Measurements from ENCODE around the gene SLC25A3. TPM values are rescaled to one million over a fixed set of nuclear protein-coding genes. Genes with fewer than 3 reads are reported as not detected.

Gene SLC25A3
- total and polyA plus RNA-seq, 9 of the 15 experiments (the other 6 are each of a cell fraction or from before 2014, with no cell fraction given) = 264 to 766 (median 495) TPM

DNA sequence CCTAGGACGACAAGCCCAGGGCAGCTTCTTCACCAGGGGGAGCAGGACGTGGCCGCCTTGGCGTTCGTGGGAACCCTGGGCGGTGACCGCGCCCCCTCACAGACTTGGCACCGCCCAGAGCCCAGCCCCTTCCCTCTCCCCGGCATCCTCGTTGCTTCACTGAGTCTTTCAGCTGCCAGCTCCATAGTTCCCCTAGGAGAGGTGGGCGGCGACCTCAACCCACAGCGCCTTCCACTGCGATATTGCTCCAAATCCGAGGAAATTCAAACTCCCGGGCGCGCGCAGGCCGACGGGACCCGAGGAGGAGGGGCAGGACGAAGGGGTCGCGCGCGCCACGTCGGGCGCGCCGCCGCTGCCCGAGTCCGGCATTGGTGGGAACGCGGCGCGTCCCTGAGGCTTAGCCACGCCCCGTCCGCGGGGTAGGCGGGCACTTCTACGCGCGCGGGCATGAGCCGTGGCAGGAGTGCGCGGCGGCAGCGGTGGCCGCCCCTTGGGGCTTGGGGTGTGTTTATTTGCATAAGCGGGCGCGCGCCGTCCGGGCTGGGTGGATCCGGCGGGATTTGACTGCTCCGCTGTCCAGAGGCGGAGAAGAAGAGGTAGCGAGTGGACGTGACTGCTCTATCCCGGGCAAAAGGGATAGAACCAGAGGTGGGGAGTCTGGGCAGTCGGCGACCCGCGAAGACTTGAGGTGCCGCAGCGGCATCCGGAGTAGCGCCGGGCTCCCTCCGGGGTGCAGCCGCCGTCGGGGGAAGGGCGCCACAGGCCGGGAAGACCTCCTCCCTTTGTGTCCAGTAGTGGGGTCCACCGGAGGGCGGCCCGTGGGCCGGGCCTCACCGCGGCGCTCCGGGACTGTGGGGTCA lies 51.5 kb downstream of the SLC25A3 start, which contains the start of the genes APAF1 and IKBIP (continued):
- TF ChIP-seq, protein P1, sequence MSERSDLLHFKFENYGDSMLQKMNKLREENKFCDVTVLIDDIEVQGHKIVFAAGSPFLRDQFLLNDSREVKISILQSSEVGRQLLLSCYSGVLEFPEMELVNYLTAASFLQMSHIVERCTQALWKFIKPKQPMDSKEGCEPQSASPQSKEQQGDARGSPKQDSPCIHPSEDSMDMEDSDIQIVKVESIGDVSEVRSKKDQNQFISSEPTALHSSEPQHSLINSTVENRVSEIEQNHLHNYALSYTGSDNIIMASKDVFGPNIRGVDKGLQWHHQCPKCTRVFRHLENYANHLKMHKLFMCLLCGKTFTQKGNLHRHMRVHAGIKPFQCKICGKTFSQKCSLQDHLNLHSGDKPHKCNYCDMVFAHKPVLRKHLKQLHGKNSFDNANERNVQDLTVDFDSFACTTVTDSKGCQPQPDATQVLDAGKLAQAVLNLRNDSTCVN (CRISPR knock-in tag; IDR thresholded peaks at IDR 0.05) = no peak
- TF ChIP-seq IRF9 (tag; IDR thresholded peaks at IDR 0.05) = no peak
- peak; percentile 48; the same call in 1 of the 2 replicates for TF ChIP-seq KDM2B (CRISPR knock-in tag; IDR thresholded peaks at IDR 0.05)
- no peak for TF ChIP-seq MLX (CRISPR knock-in tag; conservative IDR thresholded peaks at IDR 0.05)
- TF ChIP-seq HNRNPH1 (optimal IDR thresholded peaks at IDR 0.05; ENCODE audit: low read depth, low read length) = no peak
- no peak for TF ChIP-seq PKNOX1 (IDR thresholded peaks at IDR 0.05)
- peak; percentile 76 for TF ChIP-seq TBP (optimal IDR thresholded peaks at IDR 0.05; ENCODE audit: low read depth, low read length)
- peak; percentile 33 for TF ChIP-seq MEIS2 (IDR thresholded peaks at IDR 0.05; ENCODE audit: partially characterized antibody)
- TF ChIP-seq RB1 (IDR thresholded peaks at IDR 0.05; ENCODE audit: low read depth) = no peak; the same call in 1 of the 2 replicates
- no peak for TF ChIP-seq ZNF133 (CRISPR knock-in tag; IDR thresholded peaks at IDR 0.05)
- TF ChIP-seq, protein P2, sequence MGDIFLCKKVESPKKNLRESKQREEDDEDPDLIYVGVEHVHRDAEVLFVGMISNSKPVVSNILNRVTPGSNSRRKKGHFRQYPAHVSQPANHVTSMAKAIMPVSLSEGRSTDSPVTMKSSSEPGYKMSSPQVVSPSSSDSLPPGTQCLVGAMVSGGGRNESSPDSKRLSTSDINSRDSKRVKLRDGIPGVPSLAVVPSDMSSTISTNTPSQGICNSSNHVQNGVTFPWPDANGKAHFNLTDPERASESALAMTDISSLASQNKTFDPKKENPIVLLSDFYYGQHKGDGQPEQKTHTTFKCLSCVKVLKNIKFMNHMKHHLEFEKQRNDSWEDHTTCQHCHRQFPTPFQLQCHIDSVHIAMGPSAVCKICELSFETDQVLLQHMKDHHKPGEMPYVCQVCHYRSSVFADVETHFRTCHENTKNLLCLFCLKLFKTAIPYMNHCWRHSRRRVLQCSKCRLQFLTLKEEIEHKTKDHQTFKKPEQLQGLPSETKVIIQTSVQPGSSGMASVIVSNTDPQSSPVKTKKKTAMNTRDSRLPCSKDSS (IDR thresholded peaks at IDR 0.05; ENCODE audit: low read depth, partially characterized antibody) = no peak
- TF ChIP-seq MCM5 (IDR thresholded peaks at IDR 0.05; ENCODE audit: low read depth) = no peak
- TF ChIP-seq TAL1 (IDR thresholded peaks at IDR 0.05) = no peak
- peak; percentile 61; the same call in 1 of the 2 replicates for TF ChIP-seq MXI1 (IDR thresholded peaks at IDR 0.05; ENCODE audit: low read depth, low read length)
- TF ChIP-seq GTF2F1 (IDR thresholded peaks at IDR 0.05; ENCODE audit: low read depth, low read length) = no peak
- TF ChIP-seq POLR2G (IDR thresholded peaks at IDR 0.05; ENCODE audit: low read depth, low read length) = peak; percentile 86
- no peak for TF ChIP-seq XRCC5 (IDR thresholded peaks at IDR 0.05; ENCODE audit: low read depth, low read length)
- TF ChIP-seq CHD1 (IDR thresholded peaks at IDR 0.05; ENCODE audit: low read length) = no peak
- TF ChIP-seq SRSF7 (optimal IDR thresholded peaks at IDR 0.05; ENCODE audit: low read depth, low read length) = no peak
- no peak for TF ChIP-seq CBFA2T3 (IDR thresholded peaks at IDR 0.05)
- TF ChIP-seq FUS (optimal IDR thresholded peaks at IDR 0.05; ENCODE audit: low read depth, low read length) = peak; percentile 44
- TF ChIP-seq PTTG1 (tag; IDR thresholded peaks at IDR 0.05; ENCODE audit: low read depth) = no peak
- no peak for TF ChIP-seq ZNF24 (IDR thresholded peaks at IDR 0.05)
- TF ChIP-seq PRMT5 (CRISPR knock-in tag; IDR thresholded peaks at IDR 0.05) = no peak
- TF ChIP-seq ATF7 (IDR thresholded peaks at IDR 0.05) = peak; percentile 72

All from K562 (cell line).